NCI-H748 (cell line): Measurements from ENCODE around the gene TRMT44.
"Not testable (repeated sequence)": the region's sequence is repeated elsewhere in the genome, so short reads cannot be mapped to it uniquely, and the experiment has no call there.

Source experiments
- DNase-seq: peaks from one replicate; lab custom pipeline; 2025; ENCODE audit not compliant: unreplicated experiment; lab: John Stamatoyannopoulos, UW

The TRMT44 gene

GRCh38 chr4:8508740-8509139 is 68.2 kb downstream of the TRMT44 start:
- DNase-seq = no peak

DNA sequence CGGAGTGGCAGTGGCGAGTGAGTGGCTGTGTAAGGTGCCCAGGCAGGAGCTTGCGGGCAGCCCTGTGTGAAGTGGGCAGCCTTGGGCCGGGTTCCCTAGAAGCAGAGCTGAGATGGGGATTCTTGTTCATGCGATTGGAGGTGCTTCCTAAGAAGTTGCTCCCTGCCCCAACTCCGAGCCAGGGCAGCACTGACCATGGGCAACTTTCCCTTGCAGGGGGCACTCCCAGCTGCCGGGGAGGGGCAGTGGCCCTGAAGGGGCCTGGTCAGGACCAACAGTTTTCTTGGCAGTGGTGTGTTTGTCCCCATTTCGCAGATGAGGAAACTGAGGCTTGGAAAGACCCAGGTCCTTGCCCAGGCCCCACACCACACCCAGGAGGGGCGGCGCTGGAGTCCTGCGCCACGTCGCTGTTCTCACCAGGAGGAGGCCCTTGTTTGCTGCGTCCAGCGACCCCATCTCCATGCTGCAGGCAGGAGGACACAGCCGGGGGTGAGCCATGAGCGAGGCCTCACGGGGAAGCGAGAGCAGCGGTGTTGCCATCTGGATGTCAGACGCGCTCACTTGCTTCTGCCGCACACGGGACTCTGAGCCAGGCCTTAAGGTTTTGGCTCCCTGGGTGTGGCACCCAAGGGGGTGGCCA is 68.9 kb downstream of the TRMT44 start:
- DNase-seq = no peak

GRCh38 chr4:8510191-8510590 is 69.6 kb downstream of the TRMT44 start:
- DNase-seq = no peak

DNA sequence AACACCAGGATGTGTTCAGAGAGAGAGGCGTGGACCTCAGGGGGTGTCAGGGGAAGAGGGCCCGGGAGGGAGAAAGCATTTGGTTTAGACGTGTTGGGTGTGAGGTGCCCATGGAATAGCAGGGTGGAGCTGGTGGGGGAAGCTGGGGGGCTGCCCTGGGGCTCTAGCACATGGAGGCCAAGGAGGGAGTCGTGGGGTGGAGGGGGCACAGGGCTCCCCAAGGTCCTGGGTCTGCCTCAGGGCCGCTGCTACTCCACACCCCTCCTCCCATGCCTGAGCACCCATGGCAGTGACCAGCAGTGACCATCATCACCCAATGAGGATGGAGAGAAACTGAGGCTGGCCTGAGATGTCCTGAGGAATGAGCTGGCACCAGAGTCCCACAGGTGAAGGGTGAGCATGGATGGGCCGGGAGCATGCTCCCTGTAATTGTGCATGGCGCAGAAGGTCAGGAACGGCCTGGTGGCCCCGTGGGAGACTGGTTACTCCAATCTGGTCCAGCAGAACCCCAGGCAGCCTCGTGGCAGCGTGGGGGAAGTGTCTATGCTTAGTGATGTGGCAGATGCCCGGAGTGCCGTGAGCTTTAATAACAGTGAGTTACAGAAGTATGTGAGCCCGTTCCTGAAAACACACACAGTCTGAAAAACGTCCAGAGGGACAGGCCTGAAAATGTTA is 70.2 kb downstream of the TRMT44 start:
- no peak for DNase-seq

- DNase-seq = no peak
These were observed 71.9 kb downstream of the TRMT44 start for GRCh38 chr4:8512510-8512909.

DNA sequence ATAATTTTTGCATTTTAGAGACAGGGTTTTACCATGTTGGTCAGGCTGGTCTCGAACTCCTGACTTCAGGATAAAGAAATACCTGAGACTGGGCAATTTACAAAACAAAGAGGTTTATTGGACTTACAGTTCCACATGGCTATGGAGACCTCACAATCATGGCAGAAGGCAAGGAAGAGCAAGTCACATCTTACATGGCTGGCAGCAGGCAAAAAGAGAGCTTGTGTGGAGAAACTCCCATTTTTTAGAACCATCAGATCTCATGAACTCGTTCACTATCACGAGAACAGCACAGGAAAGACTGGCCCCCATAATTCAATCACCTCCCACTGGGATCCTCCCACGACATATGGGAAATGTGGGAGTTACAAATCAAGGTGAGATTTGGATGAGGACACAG is 72.5 kb downstream of the TRMT44 start:
- not testable (repeated sequence) for DNase-seq

DNA sequence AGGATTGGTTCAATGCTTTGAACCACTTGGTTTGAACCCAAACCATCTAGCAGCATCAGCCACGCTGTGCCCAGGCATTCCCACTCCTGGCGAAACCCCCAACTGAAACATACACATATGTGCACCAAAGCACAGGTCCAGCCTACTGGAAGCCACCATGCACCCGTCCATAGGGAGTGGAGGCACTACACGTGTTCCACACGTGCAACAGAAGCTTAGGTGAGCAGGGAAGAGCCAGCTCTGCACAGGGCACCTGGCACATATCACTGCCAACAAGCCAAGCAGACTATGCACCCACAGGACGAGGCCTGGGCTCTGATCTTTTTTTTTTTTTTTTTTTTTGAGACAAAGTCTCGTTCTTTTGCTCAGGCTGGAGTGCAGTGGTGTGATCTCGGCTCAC is 73.4 kb downstream of the TRMT44 start:
- no peak for DNase-seq

DNA sequence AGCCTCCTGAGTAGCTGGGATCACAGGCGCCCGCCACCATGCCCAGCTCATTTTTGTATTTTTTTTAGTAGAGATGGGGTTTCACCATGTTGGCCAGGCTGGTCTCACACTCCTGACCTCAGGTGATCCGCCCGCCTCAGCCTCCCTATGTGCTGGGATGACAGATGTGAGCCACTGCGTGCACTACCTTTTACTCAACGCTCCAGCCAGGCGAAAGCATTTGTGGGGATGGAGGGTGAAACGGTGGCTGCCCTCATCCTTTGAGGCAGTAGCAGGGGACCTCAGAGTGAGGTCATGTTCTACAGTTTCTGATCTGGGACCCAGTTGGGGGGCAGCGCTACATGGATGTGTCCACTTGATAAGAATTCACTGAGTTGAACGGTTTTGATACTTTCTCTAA is 73.8 kb downstream of the TRMT44 start:
- no peak for DNase-seq

DNA sequence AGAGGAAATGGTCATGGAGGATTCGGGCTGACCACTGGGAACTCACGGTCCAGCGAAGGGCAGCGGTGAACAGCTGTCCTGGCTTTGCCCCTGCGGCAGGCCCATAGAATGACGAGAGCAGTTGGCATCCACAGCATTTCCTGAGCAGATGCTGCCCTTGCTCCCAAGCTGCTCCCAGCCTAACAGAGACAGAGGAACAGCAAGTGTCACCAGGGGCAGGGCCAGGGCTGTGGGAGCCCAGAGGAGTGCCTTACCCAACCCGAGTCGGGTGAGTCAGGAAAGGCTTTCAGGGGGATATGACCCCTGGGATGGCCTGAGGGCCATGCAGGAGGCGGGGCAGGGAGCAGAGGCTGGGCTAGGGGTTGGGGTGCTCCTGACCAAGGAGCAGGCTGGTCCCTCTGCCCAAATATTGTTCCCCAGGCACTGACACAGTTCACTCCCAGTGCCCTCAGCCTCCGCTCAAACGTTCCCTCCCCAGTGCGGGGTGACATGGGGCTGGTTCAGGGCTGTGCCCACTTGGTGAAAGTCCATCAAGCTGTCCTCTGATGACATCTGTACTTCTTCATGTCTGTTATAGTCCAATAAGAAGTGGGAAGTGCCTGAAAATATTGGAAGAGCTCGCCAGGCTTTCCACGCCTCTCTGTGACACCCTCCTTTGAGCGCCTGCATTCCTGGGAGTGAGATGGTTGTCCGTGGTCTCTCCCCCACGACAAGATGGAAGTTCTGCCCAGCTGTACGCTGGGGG is 74.9 kb downstream of the TRMT44 start:
- no peak for DNase-seq

- no peak for DNase-seq
These were observed 75.5 kb downstream of the TRMT44 start for GRCh38 chr4:8516061-8516573.

DNA sequence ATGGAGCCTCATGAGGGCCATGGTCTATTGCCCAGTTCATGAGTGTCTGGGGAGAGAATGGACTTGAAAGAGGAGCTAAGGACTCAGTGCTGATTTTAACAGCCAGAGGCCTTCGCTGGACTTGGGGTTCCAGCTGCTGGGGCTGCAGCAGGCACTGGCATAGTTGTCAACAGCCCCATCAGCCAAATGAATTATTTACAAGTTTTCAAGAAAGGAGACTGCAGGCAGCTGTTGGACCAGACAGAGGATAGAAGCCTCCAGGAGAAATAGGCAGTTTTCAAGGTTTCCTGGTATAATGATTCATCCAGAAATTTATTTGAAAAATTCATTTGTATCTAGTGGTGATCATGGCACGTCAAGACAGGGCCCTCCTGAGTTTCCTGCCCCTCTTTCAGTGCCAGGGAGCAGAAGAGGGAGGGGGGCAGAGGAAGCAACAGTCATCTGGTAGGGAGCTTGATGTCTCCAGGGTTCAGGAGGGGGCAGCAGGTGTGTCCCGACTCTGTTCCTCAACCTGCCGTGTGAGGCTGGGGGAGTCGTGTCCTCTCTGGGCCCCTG is 76.5 kb downstream of the TRMT44 start:
- no peak for DNase-seq

DNA sequence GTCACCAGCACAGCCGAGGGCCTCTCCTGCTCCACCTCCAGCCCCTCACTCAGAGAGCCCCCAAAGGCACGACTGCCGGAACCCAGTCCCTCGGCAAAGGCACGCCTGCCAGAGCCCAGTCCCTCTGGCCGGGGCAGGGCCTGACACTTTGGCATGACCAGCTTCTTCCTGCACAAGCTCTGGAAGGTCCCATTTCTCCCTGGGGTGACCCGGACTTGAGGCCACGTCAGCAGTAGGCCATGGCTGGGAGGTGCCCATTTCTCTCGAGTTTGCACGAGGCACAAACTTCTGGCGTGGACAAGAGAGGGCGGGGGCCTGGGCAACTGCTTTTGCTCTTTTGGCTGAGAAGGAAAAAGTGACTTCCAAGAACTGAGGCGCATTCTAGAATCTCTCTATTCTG is 77.4 kb downstream of the TRMT44 start:
- DNase-seq = no peak

DNA sequence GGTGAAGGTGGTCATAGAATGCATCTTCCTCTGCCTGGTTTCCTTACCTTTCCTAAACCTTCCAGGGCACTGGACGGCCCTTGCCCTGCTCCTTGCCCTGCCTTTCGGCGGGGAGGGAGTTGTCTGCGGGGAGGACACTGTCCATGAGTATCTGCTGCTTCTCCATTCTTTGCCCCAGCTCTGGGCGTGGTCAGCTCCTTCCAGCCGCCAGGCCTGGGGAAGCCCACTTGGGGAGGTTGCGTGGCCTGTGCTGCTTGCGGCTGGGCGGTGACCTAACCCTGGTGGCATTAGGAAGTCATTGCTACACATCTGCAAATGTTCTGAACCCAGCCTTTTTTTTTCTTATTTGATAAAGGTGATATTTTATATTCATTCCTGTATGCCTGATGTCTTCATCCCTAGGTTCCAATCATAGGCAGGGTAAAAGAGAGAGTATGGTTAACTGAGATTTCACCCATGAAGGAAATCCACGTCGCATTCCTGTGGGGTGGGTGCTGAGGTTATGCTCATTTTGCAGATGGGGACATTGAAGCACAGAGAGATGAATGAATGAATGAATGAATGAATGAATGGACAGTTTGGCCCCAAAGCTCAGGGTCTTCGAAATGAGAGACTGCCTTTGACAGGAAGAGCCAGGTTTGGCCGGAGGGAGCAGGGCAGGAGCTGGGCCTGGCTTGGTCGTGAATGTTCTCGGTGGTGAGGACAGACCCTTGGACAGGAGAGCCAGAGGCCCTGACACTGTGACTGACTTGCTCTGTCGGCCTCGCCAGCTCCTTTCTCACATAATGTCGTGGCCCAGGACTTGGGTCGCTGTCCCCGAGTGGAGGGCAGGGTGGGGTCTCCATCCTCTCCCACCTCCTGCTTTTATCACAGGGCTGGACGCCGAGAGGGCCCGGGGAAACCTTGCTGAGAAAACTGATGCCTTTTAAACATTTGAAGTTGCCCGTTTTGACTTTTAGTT is 81.9 kb downstream of the TRMT44 start:
- no peak for DNase-seq

GRCh38 chr4:8523175-8523574 is 82.6 kb downstream of the TRMT44 start:
- no peak for DNase-seq

DNA sequence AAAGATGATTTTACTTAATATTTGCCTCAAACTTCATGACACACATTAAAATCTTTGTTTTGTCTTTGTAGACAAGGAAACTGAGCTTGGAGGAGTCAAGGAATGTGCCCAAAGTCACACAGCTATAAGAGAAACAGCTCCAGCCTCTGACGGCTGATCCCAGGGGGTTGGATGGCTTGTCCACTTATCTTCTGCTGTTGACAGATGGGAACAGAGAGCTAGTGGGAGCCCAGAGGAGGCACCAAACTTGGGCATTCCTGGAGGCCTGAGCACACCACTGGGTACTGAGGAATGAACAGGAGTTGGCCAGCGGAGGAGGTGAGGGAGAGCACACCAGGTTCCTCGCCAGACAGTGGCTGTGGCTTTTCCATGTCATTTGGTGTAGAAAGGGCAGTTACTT is 83.2 kb downstream of the TRMT44 start:
- DNase-seq = no peak

GRCh38 chr4:8524595-8525382 is 84.2 kb downstream of the TRMT44 start:
- DNase-seq = no peak

GRCh38 chr4:8525383-8526120 is 85.0 kb downstream of the TRMT44 start:
- no peak for DNase-seq
